Hematopoietic multipotent progenitor cell (in vitro differentiated cells): ENCODE results near the gene CDYL2. TPM values are rescaled to one million over a fixed set of nuclear protein-coding genes. Genes with fewer than 3 reads are reported as not detected.
"Not testable (repeated sequence)": the region's sequence is repeated elsewhere in the genome, so short reads cannot be mapped to it uniquely, and the experiment has no call there.

Source experiments
- DNase-seq, 3 donors: peaks; one replicate each; pipeline ENCODE4 v3.0.0-alpha.2; 2011 to 2015; ENCODE audit warnings: low read depth in 2 of 3, low spot score in 2 of 3
- total RNA-seq: library from RNA; depleted of rRNA; stranded (reverse); fragments of >200 nt; gene quantifications from one replicate; pipeline ENCODE4 v1.2.3, GENCODE V29; 2012

The CDYL2 gene, protein sequence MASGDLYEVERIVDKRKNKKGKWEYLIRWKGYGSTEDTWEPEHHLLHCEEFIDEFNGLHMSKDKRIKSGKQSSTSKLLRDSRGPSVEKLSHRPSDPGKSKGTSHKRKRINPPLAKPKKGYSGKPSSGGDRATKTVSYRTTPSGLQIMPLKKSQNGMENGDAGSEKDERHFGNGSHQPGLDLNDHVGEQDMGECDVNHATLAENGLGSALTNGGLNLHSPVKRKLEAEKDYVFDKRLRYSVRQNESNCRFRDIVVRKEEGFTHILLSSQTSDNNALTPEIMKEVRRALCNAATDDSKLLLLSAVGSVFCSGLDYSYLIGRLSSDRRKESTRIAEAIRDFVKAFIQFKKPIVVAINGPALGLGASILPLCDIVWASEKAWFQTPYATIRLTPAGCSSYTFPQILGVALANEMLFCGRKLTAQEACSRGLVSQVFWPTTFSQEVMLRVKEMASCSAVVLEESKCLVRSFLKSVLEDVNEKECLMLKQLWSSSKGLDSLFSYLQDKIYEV
- total RNA-seq = 13.5 TPM

DNA sequence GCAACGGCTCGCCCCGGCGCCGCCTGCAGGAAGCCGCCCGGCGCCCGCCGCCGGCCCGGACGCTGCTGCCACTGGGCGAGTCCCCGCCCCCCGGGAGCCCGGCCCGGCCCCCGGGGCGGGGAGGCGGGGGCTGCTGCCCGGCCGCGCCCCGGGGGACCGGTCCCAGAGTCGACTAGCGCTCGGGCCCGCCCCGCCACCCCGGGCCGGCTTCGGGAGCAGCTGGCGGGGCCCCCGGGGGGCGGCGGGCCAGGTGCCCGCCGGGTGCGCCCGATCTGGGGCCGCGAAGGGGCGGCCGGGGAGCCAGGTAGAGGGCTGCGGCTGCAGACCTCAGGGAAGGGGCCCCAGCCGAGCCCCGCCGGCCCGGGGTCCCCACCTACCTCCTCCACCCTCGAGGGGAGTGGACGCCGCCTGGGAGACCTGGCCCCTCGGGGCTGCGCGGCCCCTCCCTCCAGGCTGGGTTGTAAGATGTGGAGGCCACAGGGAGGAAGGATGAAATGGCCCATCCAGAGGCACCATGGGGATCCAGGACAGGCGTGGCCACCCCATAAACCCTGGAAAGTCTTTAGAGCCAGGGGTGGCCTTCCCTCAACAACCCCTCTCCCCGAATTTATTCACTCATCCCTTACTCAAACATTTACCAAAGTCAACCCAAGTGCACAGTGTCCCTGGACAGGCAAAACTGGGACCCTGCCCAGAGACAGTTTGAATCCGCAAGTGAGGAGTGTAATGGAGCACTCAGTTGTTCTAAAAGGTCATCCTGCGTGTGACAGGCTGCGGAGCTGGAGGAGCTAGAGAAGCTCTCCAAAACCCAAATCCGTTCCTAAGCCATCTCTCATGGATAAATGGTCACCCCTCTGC is at the start of gene CDYL2:
CDYL2 (minus strand) TSS at position 73 of the 858 bp plus-strand sequence. CDS start 425 bp downstream, outside the sequence.
- DNase-seq = peak in 1 of 3 donors; percentile 36

DNA sequence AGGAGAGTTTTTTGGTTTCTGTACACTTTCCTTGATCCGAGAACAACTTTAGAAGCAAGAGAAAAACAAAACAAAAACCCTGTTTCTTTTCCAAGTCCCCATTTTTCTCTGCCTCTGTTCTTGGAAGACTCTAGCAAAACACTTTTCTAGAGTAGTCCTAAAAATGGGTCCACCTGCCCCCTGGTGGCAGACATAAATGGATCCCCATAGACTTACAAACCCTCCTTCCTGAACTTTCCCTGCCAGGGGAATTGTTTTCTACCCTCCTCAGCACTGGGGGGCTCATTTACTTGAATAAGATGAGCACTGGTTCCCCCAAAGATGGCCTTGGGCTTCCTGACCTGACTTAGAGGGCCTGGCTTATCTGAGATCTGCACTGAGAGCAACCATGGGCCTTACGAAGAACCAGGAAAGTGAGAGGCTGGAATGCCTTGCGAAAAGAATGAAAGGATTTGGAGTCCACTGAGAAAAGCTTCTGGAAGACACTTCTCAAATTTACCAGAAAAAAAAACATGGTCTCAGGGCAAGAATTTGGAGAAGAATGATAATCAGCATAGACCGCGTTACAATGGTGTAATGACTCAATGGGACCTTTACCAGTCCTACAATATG is 48.0 kb upstream of the CDYL2 start:
- peak in 2 of 3 donors; percentile 27 to 56 for DNase-seq

- no peak for DNase-seq
Observed at GRCh38 chr16:80851831-80852230, 47.4 kb upstream of the CDYL2 start.

DNA sequence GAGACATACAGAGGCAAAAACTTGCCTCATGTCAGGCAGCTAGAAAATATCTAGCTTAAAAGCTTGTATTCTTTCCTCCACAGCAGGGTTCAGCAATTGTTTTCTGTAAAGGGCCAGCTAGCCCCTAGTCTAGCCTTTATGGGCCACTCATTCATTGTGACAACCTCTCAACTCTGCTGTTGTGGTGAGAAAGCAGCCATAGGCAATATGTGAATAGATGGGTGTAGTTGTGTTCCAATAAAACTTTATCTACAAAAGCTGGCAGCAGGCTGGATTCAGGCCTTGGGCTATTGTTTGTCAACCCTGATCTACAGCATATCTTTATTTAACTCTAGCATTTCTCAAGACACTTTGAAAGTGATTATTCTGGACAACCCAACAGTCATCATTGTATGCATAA is 46.4 kb upstream of the CDYL2 start:
- DNase-seq = no peak

- no peak for DNase-seq
Observed at GRCh38 chr16:80848862-80849261, 44.5 kb upstream of the CDYL2 start.

DNA sequence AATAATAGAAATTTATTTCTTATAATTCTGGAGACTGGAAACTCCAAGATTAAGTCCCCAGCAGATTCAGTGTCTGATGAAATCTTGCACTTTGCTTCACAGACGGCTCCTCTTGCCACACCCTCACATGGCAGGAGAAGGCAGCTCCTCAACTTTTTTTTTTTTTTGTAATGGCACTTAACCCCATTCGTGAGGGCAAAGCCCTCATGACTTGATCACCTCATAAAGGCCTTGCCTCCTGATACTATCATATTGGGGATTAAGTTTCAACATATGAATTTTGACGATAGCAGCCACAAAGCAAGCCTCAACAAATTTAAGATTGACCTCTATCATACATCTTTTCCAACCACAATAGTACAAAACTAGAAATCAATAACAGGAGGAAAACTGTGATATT is 42.3 kb upstream of the CDYL2 start:
- no peak for DNase-seq

DNA sequence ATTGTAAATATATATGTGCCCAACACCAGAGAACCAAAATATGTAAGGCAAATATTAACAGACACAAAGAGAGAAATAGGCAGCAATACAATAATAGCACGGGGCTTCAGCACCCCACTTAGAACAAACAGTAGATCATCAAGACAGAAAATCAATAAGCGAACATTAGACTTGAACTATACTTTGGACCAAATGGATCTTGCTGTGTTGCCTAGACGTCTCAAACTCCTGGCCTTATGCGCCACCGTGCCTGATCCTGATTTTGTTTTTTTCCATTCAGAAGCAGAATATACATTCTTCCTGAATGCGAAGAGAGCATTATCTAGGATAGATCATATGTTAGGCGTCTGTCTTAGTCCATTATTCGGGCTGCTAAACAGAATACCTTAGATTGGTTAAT is 41.9 kb upstream of the CDYL2 start:
- DNase-seq = no peak

GRCh38 chr16:80844395-80844794 is 40.0 kb upstream of the CDYL2 start:
- no peak for DNase-seq

DNA sequence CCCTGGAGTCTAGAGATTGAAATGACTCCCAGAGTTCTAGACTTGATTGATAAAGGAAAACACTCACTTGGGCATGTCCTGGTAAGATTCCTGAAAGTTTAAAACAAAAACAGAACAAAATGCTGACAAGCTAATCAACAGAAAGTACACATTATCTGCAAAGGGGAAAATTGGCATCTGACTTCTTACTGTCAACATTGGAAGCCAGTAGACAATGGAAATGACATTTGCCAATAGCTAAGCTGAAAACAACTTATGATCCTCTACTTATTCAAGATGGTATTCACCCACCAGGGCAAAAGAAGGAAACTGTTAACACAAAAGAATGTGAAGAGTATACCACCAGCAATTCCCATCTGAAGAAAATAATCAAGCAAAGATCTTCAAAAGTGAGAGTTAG is 36.8 kb upstream of the CDYL2 start:
- DNase-seq = no peak

DNA sequence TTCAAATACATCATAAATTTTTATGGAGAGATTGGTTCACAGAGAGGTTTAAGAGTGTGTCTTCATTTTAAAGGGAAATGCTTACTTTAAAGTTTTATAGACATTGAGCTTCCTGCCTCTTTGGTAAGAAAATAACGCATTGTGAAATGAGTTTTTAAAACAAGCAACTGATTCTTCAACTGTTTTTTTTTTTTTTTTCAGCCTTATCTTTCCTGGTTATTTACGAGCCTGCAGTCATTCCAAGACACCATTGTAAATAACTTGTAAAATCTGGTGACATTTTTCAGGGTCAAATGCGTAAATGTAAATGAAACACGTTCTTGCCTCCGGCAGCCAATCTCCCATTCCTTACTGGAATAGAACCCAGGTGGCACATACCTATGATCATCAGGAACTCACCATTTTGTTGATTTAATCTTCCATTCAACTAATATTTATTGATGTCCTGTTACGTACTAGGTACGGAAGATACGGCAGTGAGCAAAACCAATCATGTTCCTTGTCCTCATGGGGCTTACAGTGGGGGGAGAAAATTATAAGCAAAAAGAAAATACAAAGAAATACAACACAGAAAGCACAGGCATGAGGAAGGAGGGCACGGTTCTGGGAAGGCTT is 33.2 kb upstream of the CDYL2 start:
- DNase-seq = no peak

DNA sequence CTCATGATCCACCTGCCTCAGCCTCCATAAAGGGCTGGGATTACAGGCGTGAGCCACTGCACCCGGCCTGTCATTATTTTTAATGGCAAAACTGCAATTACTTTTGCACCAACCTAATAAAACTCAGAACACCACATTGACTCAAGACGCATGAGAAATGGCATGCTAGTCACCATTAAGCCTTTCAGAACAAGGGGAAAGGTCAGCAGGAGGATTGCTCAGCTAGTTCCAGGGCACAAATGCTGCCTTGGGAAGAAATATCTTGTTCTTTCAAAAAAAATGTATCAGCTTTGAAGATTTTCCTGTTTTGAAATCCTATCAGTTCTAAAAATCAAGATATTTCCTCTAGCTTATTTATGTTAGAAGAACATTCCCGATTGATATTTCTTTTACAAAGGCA is 32.4 kb upstream of the CDYL2 start:
- DNase-seq = no peak

DNA sequence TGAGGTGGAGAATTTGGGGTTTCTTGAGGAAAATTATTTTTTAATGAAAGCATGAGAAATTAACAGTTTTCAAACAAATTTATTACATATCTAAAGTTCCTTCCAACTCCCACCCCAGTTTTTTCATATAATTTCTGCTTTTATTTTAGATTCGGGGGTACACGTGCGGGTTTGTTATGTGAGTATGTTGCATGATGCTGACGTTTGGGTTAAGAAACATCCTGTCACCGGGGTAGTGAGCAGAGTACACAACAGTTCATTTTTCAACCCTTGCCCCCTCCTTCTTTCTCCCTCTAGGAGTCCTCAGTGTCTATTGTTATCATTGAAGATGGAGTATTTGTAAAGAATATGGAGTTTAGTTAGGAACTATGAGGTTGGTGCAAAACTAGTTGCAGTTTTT is 31.8 kb upstream of the CDYL2 start:
- DNase-seq = no peak

GRCh38 chr16:80831039-80831438 is 26.6 kb upstream of the CDYL2 start:
- DNase-seq = no peak

DNA sequence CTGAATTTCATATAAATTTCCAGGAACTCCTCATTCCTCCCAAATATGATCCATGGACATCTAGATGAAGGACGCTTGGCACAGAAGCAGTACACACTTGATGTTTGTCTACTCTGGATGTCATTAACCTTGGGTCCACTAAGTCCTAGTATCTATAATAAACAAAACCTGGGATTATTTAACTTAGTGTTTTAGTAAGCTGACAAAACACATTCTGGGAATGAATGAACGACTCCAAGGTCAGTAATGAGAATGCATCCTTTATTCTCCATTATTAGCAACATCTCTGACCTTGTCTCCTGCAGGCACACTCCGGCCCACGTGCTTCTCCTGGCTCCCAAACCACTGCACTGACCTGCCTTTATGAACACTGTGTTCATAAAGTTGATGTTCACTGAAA is 24.1 kb upstream of the CDYL2 start:
- no peak for DNase-seq

DNA sequence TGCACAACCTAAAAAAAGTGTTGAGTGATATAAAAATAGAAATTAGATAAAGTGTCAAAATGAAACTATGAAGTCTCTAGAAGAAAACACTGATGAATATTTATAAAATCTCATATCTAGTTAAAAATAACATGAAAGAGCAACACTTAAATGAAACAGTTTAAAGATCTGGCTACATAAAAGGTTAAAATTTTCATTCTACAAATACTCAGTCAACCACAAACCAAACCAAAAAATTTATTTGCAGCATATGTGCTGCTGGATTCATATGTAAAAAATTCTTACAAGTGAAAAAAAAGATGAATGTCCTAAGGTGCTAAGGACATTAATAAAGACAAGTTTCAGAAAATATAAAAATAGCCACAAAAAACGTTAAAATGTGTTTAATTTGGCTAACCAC is 22.6 kb upstream of the CDYL2 start:
- DNase-seq = no peak

DNA sequence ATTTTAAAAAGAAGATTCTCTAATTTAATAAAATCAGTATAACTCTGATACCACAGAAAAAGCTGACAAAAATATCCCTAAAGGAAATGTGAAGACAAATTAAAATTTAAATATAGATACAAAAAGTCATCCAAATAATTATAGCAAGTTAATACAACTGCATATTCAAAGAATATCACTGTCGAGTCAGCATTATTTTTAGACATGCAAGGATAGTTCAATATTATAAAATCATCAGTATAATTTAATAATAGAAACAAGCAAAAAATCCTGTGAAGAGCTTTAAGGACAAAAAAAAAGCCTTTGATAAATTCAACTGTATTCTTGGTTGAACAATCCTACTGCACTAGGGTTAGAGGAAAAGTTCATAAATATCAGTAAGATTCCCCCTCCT is 21.0 kb upstream of the CDYL2 start:
- DNase-seq = no peak

- peak in 1 of 3 donors; percentile 76 for DNase-seq
Observed at GRCh38 chr16:80824623-80825364, 20.4 kb upstream of the CDYL2 start.

DNA sequence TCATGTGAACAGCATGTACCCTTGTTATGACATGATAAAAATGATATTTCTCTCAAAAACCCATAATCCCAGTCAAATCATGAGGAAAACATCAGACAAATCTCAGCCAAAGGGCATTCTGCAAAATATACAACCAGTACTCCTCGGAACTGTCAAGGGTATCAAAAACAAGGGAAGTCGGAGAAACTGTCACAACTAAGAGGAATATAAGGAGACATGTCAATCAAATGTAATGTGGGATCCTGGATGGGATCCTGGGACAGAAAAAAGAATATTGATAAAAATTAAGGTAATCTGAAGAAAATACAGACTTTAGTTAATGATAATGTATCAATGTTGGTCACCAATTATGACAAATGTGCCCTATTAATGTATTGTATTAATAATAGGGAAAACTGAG is 15.6 kb upstream of the CDYL2 start:
- no peak for DNase-seq

DNA sequence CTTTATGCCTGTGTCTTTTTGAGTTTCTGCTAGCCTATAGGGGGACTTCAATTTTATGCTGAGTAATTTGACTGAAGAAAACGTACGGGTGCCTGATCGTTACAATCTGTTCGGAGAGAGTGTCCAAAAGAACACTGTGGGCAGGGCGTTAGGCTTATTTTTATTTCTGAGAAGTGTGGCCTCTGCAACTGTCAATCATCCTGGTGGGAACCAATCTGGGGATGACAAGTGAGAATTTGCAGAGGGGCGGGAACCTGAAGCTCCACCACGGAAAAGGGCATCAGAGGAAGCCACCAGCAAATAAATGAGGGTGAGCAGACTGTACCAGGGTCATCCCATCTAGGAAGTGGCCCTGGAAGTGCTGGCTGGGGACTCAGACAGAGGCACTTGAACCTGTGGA is 12.0 kb upstream of the CDYL2 start:
- DNase-seq = no peak

GRCh38 chr16:80815278-80815677 is 10.9 kb upstream of the CDYL2 start:
- DNase-seq = not testable (repeated sequence)
